ENCODE measurements around the gene IRF5.

Gene IRF5

DNA sequence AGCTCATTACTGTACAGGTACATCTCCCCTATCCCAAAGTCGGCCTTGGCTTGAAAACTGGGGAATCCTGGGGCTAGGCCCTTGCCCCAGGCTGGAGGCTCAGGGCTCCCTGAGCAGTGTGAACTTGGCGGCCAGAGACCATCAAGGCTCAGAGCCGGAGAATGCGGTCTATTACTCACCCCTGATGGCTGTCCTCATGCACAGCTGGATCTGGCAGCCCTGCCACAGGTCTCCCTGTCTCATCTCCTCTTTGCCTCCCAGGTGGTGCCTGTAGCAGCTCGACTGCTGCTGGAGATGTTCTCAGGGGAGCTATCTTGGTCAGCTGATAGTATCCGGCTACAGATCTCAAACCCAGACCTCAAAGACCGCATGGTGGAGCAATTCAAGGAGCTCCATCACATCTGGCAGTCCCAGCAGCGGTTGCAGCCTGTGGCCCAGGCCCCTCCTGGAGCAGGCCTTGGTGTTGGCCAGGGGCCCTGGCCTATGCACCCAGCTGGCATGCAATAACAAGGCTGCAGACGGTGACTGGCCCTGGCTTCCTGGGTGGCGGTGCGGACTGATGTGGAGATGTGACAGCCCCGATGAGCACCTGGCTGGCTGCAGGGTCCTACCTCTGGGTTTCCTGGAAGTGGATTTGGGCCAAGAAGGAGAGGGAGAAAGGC is 10.7 kb downstream of the IRF5 start:
- TF ChIP-seq, protein P1, sequence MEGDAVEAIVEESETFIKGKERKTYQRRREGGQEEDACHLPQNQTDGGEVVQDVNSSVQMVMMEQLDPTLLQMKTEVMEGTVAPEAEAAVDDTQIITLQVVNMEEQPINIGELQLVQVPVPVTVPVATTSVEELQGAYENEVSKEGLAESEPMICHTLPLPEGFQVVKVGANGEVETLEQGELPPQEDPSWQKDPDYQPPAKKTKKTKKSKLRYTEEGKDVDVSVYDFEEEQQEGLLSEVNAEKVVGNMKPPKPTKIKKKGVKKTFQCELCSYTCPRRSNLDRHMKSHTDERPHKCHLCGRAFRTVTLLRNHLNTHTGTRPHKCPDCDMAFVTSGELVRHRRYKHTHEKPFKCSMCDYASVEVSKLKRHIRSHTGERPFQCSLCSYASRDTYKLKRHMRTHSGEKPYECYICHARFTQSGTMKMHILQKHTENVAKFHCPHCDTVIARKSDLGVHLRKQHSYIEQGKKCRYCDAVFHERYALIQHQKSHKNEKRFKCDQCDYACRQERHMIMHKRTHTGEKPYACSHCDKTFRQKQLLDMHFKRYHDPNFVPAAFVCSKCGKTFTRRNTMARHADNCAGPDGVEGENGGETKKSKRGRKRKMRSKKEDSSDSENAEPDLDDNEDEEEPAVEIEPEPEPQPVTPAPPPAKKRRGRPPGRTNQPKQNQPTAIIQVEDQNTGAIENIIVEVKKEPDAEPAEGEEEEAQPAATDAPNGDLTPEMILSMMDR (IDR thresholded peaks at IDR 0.05; ENCODE audit: low read length, missing control alignments), result no peak
- no peak overlapping the region for H3K4me3 ChIP-seq (replicated peaks; ENCODE audit: low read depth, low read length)
- peak; percentile 17 for DNase-seq (ENCODE audit: low read depth)

DNA sequence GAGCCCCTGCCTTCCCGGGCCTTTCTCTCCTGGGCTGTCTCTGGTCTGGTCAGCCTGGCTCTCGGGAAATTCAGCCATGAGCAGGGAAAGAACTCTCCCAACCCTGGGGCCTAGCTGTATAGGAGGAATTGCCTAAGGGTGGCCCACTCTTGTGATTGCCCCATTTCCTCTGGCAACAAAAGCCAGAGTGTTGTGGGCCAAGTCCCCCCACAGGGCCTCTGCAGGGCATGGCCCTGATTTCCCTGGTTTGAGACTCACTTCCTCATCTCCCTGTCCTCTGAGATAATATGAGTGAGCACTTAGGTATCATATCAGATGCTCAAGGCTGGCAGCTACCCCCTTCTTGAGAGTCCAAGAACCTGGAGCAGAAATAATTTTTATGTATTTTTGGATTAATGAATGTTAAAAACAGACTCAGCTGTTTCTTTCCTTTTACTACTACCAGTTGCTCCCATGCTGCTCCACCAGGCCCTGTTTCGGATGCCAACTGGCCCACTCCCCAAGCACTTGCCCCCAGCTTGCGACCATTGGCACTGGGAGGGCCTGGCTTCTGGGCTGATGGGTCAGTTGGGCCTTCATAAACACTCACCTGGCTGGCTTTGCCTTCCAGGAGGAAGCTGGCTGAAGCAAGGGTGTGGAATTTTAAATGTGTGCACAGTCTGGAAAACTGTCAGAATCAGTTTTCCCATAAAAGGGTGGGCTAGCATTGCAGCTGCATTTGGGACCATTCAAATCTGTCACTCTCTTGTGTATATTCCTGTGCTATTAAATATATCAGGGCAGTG is 11.4 kb downstream of the IRF5 start:
- DNase-seq (ENCODE audit: low read depth), result peak; percentile 63

DNA sequence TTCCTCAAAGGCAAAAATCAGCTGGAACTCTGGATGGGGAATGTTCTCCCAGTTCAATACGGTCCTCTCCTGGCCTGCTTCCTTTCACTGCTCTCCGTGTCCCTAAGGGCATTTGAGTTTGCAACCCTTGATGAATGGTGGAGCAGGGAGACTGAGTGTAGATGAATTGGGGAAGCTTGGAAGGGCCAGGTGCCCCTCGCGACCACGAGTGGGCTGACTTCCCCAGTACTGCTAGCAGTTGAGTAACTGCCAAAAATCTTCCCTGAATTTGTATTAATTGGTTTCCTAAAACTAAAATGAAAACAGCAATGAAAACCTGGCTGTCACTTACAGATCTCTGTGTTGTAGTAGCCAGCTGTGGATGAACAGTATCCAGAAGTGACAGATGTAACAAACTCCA is 13.6 kb downstream of the IRF5 start:
- TF ChIP-seq, protein P1 (IDR thresholded peaks at IDR 0.05; ENCODE audit: low read length, missing control alignments), result no peak
- DNase-seq (ENCODE audit: low read depth), result no peak
- H3K4me3 ChIP-seq (replicated peaks; ENCODE audit: low read depth, low read length), result no peak overlapping the region

More for the DNA sequence above, 11.4 kb downstream of the IRF5 start:
- TF ChIP-seq, protein P1 (IDR thresholded peaks at IDR 0.05; ENCODE audit: low read length, missing control alignments), result no peak
- no peak overlapping the region for H3K4me3 ChIP-seq (replicated peaks; ENCODE audit: low read depth, low read length)

DNA sequence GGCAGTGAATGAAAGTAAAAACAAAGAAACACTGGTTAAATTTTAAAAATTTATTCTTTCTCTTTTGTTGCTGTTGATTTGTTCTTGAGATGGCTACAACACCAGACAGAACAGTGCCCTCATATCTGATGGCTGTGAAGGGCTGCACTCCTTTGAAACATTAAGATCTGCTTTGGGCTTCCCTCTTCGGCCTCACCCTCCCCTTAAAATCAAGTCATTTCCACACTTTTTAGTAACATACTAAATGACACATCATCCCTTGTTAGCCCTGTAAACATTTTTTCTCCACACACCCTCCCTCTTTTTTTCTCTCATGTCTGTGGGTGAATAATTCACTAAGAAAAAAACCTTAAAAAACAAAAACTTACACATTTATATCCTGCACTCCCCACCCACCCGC is 16.4 kb downstream of the IRF5 start:
- no peak for DNase-seq (ENCODE audit: low read depth)
- H3K4me3 ChIP-seq (replicated peaks; ENCODE audit: low read depth, low read length), result no peak overlapping the region
- TF ChIP-seq, protein P1 (IDR thresholded peaks at IDR 0.05; ENCODE audit: low read length, missing control alignments), result no peak

DNA sequence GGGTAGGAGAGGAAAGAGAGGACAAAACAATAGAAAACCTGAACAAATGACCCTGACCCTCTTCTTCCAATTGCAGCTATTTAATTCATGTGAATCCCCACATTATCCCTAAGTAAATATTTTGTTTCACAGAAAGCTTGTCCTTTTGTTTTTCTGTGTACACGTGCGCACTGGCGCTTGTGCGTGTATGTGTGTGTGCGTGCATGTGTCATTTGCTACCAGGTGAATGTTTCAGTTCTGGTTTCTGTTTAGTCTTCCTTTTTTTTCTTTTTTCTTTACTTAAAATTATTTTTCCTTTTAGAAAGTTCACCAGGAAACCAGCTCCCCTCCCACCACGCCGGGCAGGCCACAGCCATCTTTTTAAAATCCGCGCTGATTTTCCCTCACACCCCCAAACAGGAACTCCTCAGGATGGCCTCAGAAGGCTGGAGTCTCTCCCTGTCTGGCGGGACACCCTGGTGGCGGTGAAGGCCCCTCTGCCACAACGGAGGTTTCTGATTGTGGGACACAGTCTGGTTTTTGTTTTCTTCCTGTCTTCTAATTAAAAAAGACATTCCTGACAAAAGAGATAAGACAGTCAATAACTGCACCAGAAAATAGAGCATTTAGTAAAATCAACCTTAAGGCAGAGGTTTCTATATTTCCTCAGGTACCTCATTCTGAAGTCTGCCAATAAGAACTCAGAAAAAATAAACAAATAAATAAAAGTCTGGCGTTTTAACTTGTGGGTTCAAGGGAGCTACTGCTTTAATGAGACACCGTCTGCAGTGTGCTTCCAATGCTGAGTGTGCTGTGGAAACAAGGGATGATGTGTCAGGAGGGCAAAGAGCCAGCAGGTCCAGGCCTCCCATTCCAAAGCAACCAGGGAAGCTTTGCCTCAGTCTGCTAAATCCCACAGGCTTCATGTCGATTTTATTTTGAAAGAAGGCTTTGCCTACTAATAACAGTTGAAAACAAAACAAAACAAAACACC is 17.4 kb downstream of the IRF5 start:
- peak; percentile 62 for DNase-seq (ENCODE audit: low read depth)
- no peak overlapping the region for H3K4me3 ChIP-seq (replicated peaks; ENCODE audit: low read depth, low read length)
- TF ChIP-seq, protein P1 (IDR thresholded peaks at IDR 0.05; ENCODE audit: low read length, missing control alignments), result no peak

DNA sequence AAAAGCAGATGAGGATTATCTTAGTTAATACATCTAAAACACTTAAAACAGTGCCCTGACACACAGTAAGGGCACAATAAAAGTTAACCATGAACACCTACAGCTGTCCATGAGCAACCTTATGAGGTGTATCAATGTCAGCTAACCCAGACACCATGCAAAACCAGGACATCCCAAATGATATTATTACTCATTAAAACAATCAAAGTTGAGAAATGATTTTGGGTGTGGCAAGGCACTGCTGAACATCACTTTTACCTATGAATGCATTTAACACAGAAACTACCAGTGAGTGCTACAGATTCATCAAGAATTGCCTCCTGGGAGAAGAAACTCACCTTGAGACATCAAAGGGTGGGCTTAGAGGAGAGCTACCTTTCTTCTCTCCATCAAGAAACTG is 18.3 kb downstream of the IRF5 start:
- no peak for DNase-seq (ENCODE audit: low read depth)
- TF ChIP-seq, protein P1 (IDR thresholded peaks at IDR 0.05; ENCODE audit: low read length, missing control alignments), result no peak
- no peak overlapping the region for H3K4me3 ChIP-seq (replicated peaks; ENCODE audit: low read depth, low read length)

All from fibroblast of pulmonary artery (primary cell).